ENCODE measurements around the gene ADK. TPM values are rescaled to one million over a fixed set of nuclear protein-coding genes. Genes with fewer than 3 reads are reported as not detected.
A peak's percentile ranks its signal among the peaks of the same experiment; 100 is the strongest.

Gene ADK
- total RNA-seq, 1 donor from 2014 or later, result 31.9 TPM

- Mint-ChIP-seq H3K36me3 (ENCODE audit: low read depth) (peaks cover 3% of the 10 kb centered on the region), H3K27ac (ENCODE audit: unreplicated experiment) (no peak overlapping the region), H3K27me3 (ENCODE audit: low read depth) (no peaks in the 10 kb centered on the region), H3K4me1 (ENCODE audit: low read depth) (peaks cover 8% of the 10 kb centered on the region), H3K9me3 (ENCODE audit: low read depth) (no peaks in the 10 kb centered on the region), H3K4me3 (ENCODE audit: unreplicated experiment) (no peak overlapping the region)
- no peak for TF ChIP-seq CTCF (IDR thresholded peaks at IDR 0.05)
- DNase-seq (ENCODE audit: low spot score), result no peak
Measured at GRCh38 chr10:74238031-74238431, 87.0 kb downstream of the ADK start.

DNA sequence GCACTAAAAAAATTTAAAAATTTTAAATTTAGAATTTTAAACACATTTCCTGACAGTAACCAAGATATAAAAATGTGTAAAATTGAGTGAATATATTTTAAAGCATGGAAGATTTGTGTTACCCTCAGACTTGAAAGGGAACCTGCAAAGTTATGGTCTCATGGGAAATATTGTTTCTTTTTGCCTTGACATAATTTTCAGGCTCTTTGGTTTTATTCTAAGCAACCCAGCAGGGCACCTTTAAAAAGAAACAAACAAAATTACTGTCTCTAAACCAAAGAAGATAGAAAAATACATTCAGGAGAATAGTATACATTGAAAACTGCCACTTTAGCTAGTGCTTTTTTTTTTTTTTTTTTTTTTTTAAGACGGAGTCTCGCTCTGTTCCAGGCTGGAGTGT is 87.5 kb downstream of the ADK start:
- Mint-ChIP-seq H3K27me3 (ENCODE audit: low read depth) (no peaks in the 10 kb centered on the region), H3K9me3 (ENCODE audit: low read depth) (no peaks in the 10 kb centered on the region), H3K27ac (ENCODE audit: unreplicated experiment) (no peak overlapping the region), H3K4me3 (ENCODE audit: unreplicated experiment) (no peak overlapping the region), H3K4me1 (ENCODE audit: low read depth) (peaks cover 7% of the 10 kb centered on the region), H3K36me3 (ENCODE audit: low read depth) (peaks cover 4% of the 10 kb centered on the region)
- DNase-seq (ENCODE audit: low spot score), result no peak
- no peak for TF ChIP-seq CTCF (IDR thresholded peaks at IDR 0.05)

DNA sequence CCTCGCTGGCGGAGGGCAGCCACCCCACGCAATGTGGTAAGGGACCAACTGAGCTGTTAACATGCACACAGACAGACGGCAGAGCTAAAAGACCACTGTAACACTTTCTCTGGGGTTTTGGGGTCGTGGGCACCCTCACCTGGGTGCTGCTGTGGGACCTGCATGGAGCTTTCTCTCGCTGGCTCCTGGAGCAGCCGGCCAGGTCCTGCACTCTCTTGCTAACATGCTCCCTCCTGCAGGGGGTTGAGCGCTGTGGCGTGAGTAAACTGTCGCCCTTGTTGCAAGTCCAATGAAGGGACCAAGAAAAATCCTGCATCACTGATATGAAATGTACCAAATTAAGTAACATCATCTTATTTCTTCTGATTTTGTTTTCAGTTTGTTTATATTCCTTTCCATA is 92.0 kb downstream of the ADK start:
- H3K27me3 Mint-ChIP-seq (ENCODE audit: low read depth), result no peaks in the 10 kb centered on the region
- H3K4me3 Mint-ChIP-seq (ENCODE audit: unreplicated experiment), result no peak overlapping the region
- H3K27ac Mint-ChIP-seq (ENCODE audit: unreplicated experiment), result no peak overlapping the region
- no peak for DNase-seq (ENCODE audit: low spot score)
- H3K4me1 Mint-ChIP-seq (ENCODE audit: low read depth), result no peaks in the 10 kb centered on the region
- H3K9me3 Mint-ChIP-seq (ENCODE audit: low read depth), result no peaks in the 10 kb centered on the region
- H3K36me3 Mint-ChIP-seq (ENCODE audit: low read depth), result peaks cover 4% of the 10 kb centered on the region
- TF ChIP-seq CTCF (IDR thresholded peaks at IDR 0.05), result no peak

GRCh38 chr10:74244097-74244685 is 93.2 kb downstream of the ADK start:
- Mint-ChIP-seq H3K4me1 (ENCODE audit: low read depth) (no peaks in the 10 kb centered on the region), H3K4me3 (ENCODE audit: unreplicated experiment) (no peak overlapping the region), H3K27me3 (ENCODE audit: low read depth) (no peaks in the 10 kb centered on the region), H3K27ac (ENCODE audit: unreplicated experiment) (no peak overlapping the region), H3K36me3 (ENCODE audit: low read depth) (peaks cover 4% of the 10 kb centered on the region), H3K9me3 (ENCODE audit: low read depth) (no peaks in the 10 kb centered on the region)
- peak; percentile 92 for TF ChIP-seq CTCF (IDR thresholded peaks at IDR 0.05)
- DNase-seq (ENCODE audit: low spot score), result no peak

GRCh38 chr10:74244807-74245206 is 93.8 kb downstream of the ADK start:
- Mint-ChIP-seq H3K27me3 (ENCODE audit: low read depth) (no peaks in the 10 kb centered on the region), H3K9me3 (ENCODE audit: low read depth) (no peaks in the 10 kb centered on the region), H3K4me3 (ENCODE audit: unreplicated experiment) (no peak overlapping the region), H3K4me1 (ENCODE audit: low read depth) (no peaks in the 10 kb centered on the region), H3K36me3 (ENCODE audit: low read depth) (peaks cover 4% of the 10 kb centered on the region), H3K27ac (ENCODE audit: unreplicated experiment) (no peak overlapping the region)
- no peak for DNase-seq (ENCODE audit: low spot score)
- no peak for TF ChIP-seq CTCF (IDR thresholded peaks at IDR 0.05)

Data from chondrocyte (in vitro differentiated cells).